GM19397 (cell line): ENCODE measurements around the gene BTBD2.

Experiments used
- ATAC-seq: cut with Tn5 transposase; IDR thresholded peaks from one replicate; pipeline ENCODE4 v1.9.1; 2021; ENCODE audit warnings: mild to moderate bottlenecking, moderate library complexity; ENCODE audit not compliant: unreplicated experiment

BTBD2 gene

DNA sequence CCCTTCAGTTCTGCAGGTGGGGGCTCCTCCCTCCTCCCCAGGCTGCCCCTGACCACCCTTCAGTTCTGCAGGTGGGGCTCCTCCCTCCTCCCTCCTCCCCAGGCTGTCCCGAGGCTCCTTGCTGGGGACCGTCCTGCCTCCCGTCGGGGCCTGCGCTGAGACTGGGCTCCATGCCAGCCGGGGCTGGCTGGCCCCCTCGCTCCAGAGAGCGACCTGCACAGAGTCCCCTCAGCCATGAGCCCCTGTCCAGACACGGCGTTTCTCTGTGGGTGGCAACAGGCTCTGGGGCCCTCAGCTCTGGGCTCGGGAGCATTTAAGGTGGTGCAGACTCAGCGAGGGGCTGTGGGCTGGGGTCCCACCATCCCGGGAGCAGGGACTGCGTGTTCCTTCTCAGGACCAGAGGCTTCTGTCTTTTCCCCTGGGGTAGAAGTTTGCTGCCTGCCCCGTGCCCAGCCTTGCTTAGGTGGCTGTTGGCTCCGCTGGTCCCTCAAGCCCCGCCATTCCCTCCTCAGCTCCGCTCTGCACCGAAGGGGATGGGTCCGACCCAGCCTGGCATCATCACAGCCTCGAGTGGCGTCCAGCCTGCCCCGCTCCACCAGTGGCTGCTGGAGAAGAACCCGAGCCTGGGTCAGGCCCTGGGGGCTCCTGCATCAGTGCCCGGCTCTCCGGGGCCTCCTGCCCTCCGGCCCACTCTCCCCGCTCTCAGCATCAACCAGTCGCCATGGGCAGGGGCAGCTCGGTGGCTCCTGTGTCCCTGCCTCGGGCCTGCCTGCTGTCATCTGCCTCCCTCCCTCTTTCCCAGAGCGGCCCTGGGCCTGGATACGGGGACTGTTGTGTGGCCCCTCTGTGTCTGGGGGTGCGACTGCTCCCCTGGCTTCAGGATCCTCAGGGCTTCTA is 47.0 kb downstream of the BTBD2 start:
- no peak for ATAC-seq

DNA sequence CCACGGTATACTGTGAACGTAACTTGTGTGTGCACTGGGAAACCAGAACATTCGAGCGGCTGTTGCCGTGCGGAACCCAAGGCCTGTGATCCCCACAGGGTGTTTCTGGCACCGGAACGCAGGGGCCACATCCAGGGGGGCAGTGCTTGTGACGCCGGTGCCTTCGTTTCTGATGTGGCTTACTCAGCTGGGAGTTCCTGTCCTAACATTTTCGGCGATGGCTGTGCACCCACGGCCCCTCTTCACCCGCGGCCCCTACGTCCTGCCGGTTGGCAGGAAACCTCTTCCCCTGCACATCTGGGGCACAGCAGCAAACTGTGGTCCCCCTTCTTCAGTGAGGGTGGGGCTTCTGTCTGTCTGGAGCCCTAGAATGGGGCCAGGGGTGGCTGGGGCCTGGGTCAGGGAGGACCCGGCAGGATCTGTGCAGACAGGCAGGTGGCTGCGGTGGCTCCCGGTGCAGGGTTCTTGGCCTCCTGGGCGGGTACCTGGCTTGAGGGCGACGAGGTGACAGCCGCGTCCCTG is 48.4 kb downstream of the BTBD2 start:
- ATAC-seq, result no peak

DNA sequence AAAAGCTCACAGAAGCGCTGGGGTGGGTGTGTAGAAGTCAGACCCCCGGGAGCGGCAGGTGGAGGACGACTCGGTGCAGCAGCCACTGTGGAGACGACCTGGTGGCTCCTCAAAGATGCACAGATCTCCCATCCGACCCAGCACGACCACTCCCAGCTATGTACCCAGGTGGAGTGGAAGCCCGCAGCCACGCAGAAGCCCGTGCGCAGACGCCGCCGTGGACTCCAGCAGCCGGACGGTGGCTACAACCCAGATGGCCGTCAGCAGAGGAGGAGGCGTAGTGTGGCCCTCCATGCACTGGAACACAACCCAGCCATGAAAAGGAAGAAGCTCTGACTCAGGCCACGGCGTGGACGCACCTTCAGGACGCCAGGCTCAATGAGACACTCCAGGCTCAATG is 52.8 kb downstream of the BTBD2 start:
- no peak for ATAC-seq

DNA sequence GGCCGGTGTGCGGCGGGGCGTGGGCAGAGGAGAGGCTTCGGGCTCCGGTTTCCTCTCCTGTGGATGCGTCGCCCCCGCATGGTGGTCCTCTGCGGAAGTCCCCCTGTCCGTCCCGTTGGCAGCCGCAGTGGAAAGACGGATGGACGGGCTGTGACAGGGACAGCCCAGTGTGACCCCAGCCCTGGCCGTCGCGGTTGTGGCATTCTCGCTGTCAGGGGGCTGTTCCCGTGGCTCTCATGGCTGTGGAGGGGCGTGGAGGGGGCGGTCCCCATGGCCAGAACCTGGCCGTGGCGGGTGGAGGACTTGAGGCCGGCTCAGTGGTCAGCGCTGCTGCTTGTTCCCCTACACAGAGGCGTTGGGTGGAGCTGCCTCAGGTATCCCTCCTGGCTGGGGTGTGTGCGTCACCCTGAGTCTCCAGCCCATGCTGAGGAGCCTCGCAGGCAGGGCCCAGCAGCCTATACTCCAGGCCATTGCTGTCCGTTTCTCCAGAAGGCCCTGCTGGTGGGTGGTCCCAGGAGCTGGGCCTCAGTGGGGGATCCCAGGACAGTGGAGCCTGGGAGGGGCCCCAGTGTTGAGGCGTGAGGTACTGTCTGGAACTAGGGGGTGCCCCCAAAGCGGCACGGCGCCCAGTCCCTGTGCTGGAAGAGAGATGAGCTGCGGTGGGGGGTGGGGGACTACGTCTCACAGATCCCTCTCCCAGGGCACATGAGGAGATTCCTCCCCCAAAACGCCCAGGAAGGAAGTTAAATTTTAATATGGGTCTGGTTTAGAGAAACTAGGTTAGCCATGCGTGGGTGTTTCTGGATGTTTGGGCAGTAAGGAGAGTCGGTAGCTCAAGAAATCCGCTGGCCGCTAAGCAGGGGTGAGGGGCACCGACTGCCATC is 54.3 kb downstream of the BTBD2 start:
- ATAC-seq, result no peak

DNA sequence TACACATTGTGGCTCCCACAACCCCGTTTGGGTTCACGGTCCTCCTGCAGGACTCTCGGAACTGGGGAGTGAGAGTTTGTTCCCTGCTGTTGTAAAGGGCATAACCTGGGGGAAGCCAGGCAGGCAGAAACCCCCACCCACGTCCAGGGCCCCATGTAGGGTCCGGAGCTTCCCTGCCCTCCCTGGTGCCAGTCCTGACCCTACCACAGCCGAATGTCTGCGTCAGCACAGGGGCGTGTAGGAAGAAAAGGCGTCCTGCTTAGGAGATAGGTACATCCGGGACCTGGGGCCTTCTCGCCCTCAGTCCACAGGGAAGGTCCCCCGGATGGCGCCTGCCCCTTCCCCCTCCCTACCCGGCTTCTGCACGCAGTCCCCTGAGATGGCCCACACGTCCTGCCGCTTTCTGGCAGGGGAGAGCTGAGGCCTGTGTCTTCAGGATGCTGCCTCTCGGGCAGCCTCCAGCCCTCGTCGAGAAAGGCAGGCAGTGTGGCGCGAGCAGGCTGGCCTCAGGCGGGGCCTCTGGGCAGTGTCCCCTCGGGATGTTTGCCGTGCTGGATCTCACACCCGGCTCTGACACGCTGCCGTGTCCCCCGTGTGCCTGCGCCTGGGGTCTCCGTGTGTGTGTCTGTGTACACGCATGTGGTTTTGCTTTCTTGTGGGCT is 55.5 kb downstream of the BTBD2 start:
- no peak for ATAC-seq

DNA sequence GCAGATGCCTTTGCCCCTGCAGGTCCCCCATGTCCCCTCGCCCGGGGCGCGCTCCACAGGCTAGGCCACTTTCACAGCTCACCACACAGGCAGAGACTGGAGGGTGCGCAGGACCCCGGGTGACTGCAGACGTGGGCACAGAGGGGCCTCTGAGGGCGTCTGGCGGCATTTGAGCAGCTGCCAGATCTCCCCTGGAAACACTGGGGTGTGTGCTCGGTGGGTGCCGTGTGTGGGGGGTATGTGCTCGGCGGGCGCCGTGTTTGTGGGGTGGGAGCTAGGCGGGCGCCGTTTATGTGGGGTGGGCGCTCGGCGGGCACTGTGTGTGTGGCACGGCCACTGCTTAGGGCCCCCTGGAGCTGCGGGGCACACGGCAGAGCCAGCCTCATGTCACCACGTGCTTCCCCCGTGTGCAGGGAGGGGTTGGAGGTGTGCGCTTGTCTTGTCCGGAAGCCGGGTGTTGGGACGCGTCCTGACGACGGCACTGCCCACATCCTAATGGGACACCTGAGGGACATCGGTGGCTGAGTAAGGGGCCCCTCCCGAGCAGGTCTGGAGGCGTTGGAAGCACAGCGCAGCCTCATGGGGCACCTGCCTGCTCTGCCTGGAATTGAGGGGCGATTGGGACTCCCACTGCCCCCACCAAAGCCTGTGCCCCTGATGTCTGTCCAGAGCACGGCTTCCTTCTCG is 57.8 kb downstream of the BTBD2 start:
- ATAC-seq, result no peak

DNA sequence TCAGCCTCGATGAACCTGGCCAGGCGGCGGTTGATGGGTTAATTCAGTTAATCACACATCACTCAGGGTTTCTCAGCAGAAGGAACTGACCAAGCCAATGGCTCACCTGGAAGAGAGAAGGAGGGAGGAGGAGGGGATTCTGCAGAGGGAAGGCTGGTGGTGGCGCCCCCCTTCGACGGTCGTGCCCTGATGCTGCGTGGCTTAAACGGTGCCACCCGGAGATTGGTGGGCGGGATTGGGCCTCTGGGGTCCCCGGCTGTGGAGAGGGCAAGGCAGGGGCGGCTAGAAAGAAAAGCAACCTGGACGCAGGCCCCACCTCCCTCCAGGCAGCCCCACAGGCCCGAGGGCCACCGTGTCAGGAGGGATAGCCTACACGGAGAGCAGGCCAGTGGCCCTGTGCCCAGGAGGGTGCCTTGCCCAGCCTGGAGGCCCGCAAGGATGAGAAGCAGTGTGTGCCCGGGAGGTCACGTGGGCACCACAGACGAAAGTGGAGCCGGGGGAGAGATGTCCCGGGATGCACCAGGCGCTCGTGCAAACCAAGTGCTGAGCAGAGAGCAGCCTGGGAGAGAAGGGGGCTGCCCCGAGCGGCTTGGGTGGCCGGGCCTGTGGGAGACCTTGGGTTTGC is 58.5 kb downstream of the BTBD2 start:
- no peak for ATAC-seq

DNA sequence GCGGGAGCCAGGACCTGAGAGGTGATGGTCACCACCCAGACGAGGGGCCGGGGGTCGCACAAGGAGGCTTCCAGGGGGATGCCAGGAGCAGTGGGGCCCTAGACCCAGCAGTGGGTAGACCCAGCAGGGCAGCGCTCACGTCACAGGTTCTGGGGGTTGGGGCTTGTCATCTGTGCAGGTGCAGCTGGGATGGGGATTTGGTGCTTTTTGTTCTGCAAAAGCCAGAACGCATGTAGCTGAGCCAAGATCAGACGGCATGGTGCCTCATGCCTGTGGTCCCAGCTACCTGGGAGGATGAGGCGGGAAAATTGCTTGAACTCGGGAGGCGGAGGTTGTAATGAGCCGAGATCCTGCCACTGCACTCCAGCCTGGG is 59.4 kb downstream of the BTBD2 start:
- ATAC-seq, result no peak

DNA sequence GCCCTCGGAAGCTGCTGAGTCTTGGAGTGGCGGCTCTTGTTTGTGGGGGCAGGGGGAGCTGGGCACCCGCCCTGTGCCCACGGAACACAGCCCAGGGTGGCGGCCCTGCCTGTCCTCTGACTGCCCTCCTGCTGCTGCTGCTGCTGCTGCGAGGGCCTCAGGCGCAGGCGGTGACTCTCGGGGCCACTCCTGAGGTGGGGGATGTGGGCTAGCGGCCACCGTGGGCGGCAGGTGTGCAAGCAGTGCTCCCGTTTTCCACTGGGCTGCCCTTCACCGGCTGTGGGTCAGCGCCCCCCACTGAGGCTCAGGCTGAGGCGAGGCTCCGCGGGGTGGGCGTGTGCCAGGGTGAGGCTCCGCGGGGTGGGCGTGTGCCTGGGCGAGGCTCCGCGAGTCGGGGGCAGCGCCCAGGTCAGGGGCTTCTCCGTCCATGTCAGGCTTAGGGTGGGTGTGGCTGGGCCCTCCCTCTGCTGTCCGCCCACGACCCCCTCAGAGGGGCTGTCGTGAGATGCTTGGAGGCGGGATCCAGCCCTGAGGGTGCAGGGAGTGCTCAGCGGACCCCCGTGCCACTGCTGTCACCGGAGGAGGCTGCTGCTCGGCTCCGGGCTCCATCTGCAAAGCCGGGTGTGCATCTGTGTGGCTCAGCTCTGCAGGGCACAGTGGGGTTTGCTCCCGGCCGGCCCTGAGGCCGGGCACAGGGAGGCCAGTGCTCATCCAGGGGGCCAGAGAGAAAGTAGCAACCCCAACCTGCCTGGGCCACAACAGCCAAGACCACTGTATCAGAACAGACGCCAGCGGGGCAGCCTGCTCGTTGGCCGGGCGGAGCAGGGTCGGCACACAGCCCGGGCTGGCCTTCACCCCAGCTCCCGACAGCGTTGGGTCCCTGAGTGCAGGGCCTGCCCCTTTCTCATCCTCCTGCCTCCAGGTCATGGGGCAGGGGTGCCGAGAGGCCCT is 60.1 kb downstream of the BTBD2 start:
- ATAC-seq, result no peak

DNA sequence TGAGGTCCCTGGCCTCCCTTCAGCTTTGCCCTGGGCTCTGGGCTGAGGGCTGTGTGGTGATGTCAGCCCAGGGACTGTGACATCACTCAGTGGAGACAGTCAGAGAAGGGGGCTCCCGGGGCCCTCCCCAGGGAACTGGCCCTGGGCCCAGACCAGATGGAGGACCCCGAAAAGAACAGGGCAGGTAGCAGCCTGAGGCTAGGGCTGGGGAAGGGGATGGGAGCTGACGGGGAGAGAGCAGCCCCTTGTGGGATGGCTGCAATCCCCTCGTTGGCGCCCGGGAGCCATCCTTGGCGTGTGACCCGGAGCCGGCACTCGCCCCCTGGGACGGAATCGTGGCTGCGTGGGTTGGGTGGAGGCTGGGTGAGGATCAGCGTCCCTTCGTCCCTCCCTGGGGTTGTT is 61.0 kb downstream of the BTBD2 start:
- ATAC-seq, result no peak

DNA sequence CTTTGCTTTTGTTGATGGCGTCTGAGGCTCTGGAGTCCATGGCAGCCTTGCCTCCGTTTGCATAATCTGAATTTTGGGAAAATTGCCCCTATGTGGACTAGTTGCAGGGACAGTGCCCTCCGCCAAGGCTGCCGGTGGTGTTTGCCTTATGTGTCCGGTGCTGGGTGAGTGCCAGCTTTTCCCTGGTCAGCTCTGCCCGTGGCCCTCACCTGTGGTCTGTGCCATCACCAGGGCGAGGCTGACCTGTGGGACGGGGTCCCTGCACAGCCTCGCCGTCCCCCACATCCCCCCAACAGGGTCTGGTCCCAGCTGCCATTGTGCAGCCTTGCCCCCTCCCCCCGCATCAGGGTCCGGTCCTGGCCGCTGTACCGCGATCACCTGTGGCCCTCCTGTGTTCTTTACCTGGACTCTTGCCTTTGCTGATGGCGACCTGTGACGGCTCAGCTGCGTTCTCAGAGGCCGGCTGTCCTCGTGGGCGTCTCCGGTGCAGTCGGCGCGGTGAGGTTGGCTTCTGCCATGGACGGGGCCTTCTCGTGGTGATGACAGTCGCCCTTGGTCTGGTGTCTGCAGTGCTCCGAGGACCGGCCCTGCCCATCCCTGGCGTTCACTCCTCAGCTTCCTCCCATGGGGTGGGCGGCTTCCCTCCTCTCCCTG is 61.9 kb downstream of the BTBD2 start:
- no peak for ATAC-seq

DNA sequence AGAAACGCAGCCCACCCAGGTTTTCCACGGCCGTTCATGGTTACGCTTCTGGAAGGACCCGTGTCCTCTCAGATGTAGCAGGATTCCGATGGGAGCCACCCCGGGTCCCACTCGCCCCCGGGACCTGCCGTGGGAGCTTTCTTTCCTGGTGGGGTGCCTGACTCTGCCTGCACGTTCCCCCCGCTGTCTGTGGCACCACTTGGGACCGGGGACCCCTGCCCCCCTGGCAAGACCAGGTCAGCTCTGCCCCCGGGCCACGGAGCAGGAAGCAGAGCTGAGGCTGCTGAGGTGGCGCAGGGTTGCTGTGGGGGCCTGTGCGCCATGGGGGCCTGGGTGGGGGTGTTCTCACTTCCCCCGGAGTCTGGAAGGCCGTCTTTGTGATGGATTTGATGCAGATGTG is 62.5 kb downstream of the BTBD2 start:
- ATAC-seq, result no peak

DNA sequence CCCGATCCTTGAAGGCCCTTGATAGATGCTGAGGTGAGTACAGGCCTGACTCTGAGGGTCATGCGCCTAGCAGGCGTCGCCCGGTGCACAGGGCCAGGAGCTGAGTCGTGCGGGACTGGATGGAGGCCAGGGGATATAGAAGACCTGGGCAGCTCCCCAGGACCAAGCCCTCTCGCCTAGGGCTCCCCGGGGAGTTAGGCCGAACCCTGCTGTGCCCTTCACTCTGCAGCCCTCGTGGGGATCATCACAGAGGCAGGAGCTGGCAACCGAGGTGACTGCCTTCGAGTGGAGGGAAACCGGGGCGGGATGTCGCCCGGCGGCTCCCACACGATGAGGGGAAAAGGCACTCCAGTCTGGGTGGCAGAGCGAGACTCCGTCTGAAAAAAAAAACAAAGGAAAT is 62.9 kb downstream of the BTBD2 start:
- ATAC-seq, result no peak

DNA sequence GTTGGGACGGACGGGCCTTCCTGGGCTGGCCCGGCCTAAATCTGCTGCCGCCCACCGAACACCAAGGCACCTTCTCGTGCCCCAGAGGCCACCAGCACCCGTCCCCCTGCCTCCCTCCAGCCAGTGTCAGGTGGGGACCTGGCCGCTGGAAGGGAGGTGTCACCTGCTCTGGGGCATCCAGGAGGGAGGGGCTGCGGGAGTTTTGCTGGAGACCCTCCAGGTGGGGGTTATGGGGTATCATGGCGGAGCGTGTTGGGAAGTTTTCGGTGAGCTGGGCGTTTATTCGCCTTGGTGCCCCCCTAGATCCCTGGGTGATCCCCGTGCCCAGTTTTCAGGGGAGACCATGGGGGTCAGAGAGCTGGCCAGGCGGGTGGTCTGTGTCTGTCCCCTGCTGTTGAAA is 64.9 kb downstream of the BTBD2 start:
- ATAC-seq, result no peak

DNA sequence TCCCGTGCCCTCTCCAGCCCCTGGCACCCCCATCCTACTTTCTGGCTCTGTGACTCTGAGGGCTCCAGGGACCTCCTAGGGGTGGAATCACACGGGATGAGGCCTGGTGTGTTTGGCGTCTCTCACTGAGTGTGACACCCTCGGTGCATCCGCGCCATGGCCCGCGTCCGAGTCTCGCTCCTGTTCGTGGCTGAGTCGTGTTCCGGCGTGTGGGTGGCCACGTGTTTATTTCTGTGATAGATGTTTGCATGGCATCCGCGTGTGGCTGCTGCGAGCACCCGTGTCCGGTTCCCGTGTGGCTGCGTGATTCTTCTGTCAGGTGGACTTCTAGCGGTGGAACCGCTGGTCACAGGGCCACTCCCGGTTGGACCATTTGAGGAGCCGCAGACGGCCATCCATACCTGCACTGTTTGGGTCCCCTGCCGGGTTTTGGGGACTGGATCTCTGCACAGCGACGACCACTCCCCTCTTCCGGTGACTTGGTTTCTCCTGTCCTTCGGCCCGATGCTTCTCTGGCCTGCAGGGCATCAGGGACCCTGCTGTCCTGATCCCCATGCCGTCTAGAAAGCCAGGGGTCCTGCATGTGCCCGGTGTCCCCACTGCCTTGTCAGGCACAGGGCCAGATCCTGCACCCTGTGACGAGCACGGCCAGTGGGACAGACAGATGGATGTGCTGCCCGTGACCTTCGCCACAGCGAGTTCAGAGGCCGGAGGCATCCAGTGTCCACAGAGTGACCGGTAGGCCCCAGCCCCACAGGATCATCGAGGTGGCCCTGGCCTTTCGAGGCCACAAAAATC is 66.0 kb downstream of the BTBD2 start:
- ATAC-seq, result no peak

DNA sequence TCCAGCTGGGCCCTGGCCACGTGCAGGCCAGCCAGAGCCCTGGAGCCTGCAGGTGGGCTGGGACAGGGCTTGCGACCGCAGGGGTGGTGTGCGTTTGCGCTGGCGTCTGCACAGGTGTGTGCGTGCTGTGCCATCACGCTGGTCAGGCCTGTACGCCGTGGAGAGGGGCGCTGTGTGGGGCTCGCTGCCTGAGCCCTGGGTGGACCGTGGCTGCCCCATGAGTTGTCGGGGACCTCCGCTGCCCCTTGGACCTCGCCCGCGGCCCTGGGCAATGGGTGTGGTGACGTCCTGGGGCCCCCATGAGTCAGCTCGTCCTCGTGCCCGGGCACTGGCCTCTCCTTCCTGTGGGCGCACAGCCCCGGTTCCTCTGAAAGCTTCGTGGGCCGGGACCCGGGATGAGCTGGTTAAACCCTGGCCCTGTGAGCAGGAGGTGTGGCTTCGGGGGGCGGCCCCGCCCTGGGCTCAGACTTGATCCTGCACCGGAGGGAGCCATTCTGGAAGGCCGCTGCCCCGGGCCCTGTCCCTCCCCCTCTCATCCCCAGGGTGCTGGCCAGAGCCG is 67.8 kb downstream of the BTBD2 start:
- no peak for ATAC-seq

DNA sequence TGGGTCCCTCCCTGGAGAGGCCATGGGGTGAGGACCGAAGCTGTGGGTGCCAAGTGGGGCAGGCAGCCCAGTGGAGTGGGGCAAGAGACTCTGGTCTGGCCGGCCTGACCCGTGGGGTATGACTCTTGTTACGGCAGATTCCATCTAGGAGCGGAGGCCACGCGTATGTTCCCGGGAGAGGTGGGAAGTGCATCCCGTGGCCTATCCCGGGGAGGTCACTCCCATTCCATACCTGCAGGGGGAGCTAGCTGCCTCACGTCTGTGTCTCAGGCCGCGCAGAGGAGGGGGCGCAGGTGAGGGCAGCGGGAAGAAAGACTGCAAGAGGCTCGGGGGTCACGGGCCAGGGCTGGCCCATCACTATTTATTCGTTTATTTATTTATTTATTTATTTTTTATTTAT is 69.6 kb downstream of the BTBD2 start:
- no peak for ATAC-seq
